GM19239 (cell line): ENCODE measurements around the gene ZNF100.
"Not testable (repeated sequence)": the region's sequence is repeated elsewhere in the genome, so short reads cannot be mapped to it uniquely, and the experiment has no call there.

ENCODE experiments used
- DNase-seq: peaks from one replicate; pipeline ENCODE4 v3.0.0; 2011; ENCODE audit warnings: low spot score; ENCODE audit not compliant: insufficient read length
- FAIRE-seq: peaks from 2 replicates; lab custom pipeline; 2011; peaks lifted over from hg19 to GRCh38; lab: Jason Lieb, UNC

The ZNF100 gene

DNA sequence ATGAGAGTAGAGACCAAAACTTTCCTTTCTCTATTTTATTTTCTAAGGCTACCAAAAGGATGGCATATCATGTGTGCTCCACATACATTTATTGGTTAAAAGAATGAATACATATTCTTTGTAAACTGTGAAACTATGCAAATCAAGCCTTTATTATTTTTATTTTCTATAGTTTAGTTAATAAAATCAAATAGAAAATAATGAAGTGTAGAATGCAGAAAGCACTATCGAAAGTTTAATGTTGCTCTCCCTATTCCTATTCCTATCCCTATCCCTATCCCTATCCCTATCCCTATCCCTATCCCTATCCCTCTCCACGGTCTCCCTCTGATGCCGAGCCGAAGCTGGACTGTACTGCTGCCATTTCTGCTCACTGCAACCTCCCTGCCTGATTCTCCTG, 60.3 kb downstream of the ZNF100 start:
- FAIRE-seq: no peak
- DNase-seq: no peak

DNA sequence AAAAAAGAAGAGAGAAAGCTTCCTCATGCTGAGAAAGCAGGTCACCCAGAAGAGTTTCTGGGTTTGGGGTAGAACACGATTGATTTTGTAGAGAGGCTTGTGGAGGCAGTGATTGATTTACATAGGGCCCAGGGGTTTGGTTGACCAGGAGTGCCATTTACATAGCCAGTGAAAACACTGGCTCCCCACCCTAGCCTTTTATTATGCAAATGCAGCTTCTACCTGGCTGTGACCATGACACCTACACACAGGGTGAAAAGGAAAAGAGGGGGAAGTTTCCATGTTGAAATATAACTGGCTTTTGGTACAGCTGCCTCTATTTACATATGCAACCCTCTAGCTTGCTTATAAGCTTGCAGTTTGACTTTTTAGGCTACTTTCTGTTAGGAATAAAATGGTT, 62.0 kb downstream of the ZNF100 start:
- DNase-seq (no peak), FAIRE-seq (no peak)

DNA sequence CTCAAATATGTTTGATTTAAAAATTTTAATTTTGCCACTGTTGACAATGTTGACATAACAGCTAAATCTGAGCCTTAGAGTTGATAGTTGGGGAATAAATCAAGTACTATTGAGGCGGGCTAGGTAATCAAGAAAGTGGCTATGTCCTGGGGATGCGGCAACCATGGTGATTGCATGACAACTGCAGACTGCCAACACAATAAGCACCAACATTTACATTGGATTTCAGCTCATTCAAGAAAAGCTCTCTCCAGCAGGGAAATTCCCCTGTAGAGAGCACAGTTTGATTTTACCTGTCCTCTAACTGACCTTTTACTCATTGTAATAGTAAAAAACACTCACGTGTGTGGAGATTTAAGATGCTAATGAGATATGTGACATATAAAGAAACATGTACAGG, 63.1 kb downstream of the ZNF100 start:
- FAIRE-seq (no peak), DNase-seq (no peak)

DNA sequence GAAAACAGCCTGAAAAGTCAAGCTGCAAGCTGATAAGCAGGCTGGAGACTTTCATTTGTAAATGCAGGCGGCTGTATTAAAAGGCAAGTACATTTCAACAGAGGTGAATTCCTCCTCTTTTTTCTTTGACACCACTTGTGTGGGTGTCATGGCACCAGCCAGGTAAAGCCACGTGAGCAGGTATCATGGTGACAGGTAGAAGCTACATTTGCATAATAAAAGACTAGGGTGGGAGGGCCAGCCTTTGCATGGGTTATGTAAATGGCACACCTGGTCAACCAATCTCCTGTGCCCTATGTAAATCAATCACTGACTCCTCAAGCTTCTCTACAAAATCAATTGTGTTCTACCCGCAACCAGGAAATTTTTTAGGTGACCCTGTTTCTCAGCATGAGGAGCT, 68.2 kb downstream of the ZNF100 start:
- DNase-seq (no peak), FAIRE-seq (no peak)

DNA sequence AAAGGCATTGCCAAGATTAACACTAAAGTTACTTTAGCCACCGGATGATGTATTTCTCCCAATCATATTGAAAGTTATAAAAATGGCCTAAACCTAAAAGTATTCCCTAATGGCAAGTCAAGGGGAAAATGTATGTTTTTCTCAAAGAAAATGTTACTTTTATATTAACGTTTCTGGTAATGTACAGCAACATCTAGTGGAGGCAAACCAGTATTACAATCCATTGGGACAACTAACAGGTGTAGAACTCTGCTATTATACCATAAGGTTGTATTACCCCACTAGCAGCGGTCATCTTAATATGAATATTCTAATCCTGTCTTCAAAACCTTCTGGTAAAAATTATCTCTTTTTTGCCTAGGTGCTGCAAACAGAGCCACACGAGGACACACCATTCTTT, 69.2 kb downstream of the ZNF100 start:
- FAIRE-seq (no peak), DNase-seq (no peak)

DNA sequence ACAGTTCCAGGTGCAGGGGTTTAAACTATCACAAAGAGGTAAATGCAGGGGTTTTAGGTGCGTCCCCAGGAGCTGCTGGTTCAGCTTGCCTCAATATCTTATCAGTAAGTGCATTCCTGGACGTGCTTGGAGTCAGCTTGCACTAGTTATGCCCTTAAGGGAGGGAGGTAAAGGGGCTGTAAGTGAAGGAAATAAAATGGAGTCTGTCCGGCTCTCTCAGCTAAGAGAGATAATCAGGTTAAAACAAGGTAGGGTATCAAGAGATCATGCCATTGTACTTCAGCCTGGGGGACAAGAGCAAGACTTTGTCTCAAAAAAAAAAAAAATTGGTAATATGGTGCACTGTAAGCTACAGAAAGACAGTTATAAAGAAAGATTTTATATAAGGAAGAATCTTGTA, 69.7 kb downstream of the ZNF100 start:
- FAIRE-seq (no peak), DNase-seq (no peak)

DNA sequence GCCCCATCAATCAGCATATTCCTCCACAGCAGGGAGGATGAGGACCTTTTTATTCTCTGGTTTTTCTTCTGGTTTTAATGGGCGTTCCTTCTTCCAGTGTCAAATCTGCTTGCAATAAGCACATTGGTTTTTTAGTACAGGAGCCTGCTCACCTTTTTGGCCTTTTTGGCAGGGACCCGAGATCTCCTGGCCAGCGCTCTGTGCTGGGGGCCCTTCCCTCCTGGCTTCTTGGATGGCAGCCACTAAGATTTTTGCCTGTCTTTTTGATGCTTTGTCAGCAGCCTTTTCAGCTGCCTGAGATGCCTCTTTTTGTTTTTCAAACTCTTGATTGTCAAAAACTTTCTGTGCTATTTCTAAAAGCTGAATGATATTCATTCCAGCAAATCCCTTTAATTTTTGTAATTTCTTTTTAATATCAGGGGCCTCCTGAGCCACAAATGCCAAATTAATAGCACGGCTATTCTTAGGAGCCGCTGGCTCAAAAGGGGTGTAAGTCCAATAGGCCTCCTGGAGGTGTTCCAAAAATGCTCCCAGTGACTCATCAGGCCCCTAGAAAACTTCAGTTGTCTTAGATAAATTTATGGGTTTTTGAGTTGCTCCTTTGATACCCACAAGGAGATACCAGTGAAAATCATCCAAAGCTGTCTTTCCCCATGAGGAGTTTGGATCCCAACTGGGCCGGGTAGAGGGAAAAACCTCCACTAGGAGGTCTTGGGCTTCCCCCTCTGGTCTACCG, 73.0 kb downstream of the ZNF100 start:
- no peak for DNase-seq
- no peak for FAIRE-seq

DNA sequence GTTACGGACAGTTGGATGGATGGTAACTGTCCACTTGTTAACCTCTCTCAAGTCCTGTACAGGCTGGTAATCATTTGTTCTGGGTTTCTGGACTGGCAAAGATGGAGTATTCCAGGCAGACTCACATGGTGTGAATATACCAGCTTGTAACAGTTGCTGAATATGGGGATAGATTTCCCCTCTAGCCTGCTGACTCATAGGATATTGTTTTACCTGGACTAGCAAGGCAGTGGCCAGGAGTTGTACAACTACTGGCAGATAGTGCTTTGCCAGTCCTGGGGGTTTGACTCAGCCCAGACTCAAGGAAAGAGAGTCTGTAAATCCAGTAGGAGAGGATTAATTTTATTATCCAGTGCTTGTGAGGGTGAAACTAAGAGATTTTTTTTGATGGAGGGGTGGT, 74.0 kb downstream of the ZNF100 start:
- DNase-seq: no peak
- no peak for FAIRE-seq

DNA sequence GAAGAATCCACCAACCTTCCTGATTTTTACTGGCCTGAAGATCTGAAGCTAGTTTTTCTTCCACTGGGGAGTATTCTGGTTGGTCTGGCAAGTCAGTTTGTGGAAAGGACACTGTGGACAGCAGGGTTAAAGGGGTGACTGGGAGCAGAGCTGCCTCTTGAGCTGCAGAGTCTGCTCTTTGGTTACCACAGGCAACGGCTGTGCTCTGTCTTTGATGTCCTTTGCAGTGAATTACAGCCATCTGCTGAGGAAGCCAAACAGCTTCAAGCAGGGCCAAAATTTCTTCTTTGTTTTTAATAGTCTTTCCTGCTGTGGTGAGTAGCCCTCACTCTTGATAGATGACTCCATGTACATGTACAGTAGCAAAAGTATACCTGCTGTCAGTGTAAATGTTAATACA, 75.7 kb downstream of the ZNF100 start:
- FAIRE-seq (no peak), DNase-seq (no peak)

DNA sequence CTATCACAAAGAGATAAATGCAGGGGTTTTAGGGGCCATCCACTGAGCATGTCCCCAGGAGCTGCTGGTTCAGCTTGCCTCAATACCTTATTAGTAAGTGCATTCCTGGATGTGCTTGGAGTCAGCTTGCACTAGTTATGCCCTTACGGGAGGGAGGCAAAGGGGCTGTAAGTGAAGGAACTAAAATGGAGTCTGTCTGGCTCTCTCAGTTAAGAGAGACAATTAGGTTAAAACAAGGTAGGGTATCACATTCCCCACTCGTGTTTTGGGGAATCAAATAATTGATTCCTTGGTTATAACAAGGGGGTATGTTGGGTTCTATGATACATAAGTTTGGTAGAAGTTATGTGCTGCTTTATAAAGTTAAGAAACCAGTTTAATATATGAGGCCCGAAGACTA, 78.9 kb downstream of the ZNF100 start:
- no peak for DNase-seq
- no peak for FAIRE-seq

DNA sequence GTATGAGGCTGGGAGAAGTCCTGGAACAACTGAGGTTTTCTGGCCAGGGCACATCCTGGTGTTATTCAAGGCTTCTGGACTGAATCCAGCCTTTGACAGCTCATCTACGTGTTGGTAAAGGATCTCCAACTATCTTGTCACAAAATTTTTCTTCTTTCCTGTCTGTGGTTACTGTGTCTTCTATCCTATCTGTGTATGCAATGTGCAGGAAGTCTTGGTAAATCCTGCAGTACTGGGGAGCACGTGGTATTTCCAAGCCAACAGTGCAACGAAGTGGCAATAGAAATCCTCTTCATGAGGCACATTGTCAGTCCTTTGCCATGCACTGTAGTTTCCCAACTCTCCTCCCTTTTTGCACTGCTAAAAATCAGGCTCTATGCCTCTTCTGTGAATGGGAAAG, 86.7 kb downstream of the ZNF100 start:
- DNase-seq (no peak), FAIRE-seq (no peak)

DNA sequence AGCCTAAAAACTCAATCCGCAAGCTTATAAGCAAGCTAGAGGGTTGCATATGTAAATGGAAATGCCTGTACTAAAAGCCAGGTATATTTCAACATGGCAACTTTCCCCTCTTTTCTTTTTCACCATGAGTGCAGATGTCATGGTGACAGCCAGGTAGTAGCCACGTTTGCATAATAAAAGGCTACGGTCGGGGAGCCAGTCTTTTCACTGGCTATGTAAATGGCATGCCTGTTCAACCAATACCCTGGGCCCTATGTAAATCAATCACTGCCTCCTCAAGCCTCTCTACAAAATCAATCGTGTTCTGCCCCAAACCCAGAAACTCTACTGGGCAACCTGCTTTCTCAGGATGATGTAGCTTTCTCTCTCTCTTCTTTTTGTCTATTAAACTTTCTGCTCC, 87.4 kb downstream of the ZNF100 start:
- FAIRE-seq (no peak), DNase-seq (no peak)

DNA sequence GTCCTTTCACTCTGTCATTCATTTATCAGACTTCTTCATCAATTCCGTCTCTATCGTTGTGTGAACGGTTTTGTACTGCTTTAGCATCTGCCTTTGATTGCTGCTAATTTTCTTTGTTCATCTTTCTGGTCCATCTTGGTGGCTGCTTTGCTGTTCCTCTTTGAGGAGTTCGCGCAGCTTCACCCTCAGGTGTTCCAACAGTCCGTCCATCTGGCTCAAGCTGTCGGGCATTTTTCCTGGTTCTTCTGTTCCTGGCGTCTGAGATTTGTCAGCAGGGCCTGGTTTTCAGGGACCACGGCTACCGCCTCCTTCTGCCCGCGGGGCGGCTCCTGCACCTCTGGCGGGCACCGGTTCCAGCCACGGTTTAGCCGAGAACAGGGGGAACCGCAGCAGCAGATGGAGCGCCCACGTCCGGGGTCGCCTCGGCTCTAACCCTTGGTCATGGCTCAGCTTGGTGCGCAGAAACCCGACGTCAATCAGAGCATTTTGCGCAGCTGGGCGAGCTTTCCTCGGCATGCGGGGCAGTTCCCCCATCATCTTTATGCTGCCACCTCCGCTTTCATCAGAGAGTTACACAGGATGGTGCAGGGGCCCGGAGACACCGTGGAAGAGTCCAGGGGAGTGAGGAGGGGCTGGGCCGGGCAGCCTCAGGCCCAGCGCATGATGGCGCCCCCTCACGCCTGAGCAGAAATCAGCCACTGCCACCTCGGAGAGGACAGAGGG, 89.5 kb downstream of the ZNF100 start:
- no peak for FAIRE-seq
- DNase-seq: no peak

DNA sequence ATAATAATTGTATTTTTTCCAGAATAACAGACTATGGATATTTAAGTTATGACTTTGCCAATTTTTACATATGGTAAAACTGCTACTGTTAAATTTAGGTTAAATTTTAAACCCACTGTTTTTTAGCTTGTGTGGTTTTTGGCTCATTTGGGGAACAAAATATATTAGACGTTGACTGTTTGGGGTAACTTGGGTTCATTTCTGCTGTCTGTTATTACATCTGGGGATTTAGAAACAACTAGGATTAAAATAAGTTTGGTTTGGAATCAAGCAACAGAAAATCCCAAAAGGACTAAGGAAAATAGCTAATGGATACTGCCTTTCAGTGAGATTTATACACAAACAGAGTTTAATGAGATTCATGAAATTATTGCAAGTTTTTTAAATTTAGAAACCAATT, 92.9 kb downstream of the ZNF100 start:
- DNase-seq (no peak), FAIRE-seq (no peak)

DNA sequence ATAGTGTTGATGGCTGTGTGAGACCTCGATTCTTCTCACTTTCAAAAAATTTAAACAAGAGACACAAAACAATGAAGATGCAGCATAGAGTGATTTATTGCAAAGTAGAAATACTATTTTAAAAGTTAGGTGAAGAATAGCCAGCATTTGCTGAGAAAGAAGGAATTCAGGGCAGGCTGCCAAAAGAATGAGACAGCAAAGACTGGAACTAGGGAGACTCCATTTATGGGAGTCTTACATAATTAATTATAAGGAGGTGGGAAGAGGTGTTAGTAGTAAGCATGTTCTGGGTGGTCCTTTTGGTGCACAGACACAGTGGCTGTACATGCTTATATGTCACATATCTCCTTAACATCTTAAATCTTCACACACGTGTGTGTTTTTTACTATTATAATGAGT, 93.9 kb downstream of the ZNF100 start:
- DNase-seq, FAIRE-seq: not testable (repeated sequence)
